ENCODE results near the gene SF3B4.

DNA sequence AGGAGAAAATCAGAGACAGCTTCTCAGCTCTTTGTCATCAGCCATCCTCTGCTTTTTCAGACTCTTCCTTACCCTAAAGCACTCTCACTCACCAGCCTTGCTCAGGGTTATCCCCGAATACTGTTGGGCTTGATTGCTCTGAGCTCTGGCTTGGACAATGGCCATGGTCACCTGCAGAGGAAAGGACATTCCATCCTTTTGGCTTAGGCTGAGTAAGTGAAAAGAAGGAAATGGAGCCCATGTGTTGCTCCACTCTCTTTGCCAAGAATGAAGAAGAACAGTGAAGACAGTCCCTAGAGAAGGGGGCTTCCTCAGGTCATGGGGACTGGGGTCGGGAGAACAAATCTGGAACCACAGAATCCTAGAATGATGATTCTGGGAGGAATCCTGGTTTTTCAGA is 6.8 kb upstream of the SF3B4 start:
- TF ChIP-seq CTCF (IDR thresholded peaks at IDR 0.05) (no peak), POLR2A (IDR thresholded peaks at IDR 0.05; ENCODE audit: low read depth) (no peak), POLR2AphosphoS5 (IDR thresholded peaks at IDR 0.05) (no peak)
